HL-60/S4 treated with retinoic acid at 250 ng/mL for 4 days and 3 days (cell line): ENCODE data around the gene WDFY3.
"Not testable (repeated sequence)": the region's sequence is repeated elsewhere in the genome, so short reads cannot be mapped to it uniquely, and the experiment has no call there.

Experiments used
- in situ Hi-C: fragments of 300-500 bp; cut with MboI; formaldehyde crosslinking; loops from 2 replicates; pipeline ENCODE4 v1.7.0; 2022; ENCODE audit warnings: low sequenced_read_pairs

WDFY3 gene

DNA sequence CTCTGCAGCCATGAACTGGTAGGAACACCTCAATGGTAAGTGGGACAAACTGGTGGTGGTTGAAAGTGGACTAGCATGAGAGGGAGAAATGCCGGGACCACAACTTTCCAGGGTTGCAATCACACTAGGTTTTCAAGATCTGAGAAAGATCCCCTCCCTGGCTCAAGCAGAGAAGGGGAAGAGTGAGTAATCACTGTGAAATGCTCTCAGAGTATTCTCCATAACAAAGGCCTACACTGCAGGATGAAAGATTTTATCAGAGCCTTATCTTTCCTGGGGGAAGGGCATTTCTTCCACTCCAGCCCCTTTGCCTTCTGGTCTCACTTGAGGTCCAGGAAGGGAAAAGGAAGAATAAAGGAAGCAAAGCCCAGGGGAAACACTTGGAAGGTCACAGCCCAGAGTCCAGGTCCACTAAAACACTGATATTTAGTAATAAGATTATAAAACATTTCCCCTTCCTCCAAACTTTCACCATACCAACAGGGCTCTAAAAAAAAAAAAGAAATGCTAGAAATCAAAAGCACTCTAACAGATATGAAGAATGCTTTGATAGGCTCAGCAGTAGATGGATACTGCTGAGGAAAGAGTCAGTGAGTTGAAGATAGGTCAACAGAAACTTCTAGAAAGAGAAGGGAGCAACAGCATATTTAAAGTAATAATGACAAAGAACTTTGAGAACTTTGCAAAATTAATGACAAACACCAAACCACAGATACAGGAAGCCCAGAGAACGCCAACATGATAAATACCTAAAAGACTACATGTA, 95.9 kb downstream of the WDFY3 start:
- in situ Hi-C loops: no loop called here

DNA sequence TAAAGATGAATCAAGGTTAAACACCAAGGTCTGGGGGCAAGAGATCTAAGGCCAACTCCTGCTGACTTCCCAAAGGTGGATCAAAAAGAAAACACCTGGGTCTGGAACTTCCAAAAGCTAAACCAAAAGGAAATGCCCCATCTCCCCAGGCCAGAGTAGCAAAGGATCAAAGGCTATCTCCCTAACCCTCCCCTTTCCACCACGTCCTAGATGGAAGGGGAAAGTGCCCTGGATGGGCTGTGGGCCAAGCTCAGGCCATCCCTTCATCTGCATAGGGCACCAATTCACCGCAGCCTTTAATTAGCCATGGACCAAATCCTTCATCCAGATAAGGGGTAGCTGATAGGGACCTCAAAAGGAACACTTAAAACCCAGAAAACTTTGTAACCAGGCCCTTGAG, 100.2 kb downstream of the WDFY3 start:
- in situ Hi-C loops: no loop called here

DNA sequence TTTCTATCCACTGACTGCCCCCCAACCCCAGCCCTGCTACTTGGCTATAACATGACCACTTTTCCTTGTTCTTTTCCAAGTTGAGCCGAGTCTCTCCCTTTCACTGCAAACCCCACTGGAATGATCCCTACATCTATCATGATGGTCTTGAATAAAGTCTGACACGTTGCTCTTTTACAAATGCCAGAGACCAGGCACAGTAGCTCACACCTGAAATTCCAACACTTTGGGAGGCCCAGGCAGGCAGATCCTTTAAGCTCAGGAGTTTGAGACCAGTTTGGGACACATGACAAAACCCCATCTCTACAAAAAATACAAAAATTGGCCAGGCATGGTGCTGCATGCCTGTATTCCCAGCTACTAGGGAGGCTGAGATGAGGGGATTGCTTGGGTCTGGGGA, 100.9 kb downstream of the WDFY3 start:
- in situ Hi-C loops: no loop called here

DNA sequence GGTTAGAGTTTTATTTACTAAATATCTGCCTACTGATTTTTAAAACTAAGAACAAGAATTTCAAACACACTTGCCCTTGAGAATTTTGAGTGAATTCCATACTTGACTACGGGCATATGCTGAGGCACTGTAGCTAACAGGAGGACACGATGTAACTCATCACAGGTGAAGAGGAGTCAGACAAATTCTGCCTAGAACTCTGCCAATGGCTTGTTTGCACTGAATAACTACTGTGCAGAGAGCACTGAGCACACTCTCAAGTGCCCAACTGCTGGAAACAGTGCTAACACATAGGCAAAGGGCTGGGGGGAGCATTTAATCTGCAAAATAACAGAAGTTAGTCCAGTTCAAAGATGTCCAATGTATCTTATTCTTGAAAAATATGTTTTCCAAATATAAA, 104.4 kb downstream of the WDFY3 start:
- in situ Hi-C loops: no loop called here

DNA sequence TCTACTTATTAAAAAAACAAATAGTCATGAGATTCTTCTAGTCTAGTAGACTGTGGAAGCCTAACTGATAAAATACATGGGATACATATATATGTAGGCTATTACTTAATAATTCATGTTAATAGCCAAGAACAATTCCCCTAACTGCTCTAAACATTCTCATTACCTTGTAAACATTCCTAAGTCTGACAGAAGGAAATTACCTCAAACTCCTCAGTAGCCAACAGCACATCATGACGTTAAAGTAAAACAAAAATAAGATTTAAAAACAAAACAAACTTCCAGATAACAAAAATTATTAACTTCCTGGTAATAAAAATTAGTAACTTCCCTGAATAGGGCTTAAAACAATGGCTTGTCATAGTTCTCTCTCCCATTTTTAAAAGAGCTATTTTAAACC, 109.2 kb downstream of the WDFY3 start:
- in situ Hi-C loops: no loop called here

DNA sequence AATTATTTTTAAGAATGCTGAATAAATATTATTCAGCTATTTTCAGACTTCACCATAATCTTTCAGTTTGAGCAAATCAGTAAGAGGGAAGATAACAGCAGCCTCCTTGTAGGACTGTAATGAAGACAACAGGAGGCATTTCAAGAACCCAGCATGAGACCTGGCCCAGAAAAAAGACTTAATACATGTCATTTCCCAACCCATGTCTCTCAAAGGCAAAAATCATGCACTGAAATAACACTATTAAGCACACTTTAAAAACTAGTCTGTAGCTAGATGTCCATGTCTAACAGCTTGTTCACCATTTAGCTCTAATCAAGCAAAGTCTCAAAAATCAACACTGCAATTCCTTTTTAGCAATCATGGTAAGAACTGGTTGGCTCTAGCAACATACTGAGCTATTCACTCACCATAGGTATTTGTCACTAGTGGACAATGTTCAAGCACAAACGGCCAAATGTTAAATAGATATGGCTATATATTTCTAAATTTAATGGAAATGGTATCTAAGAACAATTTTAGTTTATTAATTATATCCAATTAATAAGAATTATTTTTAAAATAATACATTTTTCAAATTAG, 109.9 kb downstream of the WDFY3 start:
- in situ Hi-C loops: no loop called here

DNA sequence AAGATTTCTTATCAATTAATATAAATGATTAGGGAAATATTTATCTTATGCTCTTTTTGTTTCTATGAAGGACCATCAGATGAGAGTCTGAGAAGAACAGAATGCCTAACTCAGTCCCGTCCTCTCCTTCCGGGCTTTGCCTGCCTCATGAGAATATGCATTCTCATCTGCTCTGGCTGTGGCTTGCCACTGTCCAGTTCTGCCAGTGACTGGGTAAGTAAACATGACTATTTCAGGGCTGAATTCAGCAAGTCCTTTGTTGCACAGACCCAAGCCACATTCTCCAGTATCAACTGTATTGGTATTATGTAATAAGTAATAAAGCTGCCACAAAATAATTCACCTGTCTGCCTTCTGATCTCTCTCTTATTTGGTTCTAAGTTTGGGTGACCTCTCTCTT, 110.7 kb downstream of the WDFY3 start:
- in situ Hi-C loops: no loop called here

DNA sequence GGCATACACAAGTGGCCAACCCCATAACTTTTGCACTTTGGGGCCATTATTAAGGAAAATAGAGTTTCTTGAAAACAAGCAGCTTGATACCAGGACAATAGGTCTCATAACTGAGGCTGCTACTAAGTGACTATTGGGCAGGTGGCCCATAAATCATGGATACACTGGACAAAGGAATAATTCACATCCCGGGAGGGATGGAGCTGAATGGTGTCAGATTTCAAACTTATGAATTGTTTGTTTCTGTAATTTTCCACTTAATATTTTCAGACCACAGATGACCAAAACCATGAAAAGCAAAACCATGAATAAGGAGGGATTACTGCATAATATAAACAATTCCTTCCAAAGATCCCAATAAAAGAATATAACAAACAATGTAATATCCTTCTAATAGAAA, 114.4 kb downstream of the WDFY3 start:
- in situ Hi-C loops: no loop called here

DNA sequence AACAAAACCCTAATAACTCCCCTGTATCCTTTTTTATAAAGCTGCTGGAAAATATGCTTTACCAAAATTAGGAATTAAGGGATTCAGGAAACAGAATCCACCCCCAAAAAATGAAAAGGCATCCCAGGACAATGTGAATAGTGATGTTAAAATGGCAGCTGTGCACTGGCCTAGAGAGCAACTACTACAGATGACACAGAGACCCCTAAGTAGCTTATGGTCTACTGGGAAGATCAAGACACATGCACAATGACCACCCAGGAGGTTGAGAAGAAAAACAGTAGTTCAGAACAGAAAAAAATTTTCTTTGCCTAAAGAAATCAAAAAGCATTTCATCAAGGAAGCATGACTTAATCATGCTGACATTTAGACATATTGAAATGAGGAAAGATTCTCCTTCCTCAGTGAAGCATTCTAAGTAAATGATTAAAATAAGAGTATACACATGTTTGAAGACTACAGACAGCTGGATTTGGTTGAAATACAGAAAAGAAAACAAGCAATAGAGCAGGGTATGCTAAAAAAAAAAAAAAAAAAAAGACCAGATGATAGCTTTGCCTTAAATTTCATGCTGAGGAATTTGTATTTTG, 117.3 kb downstream of the WDFY3 start:
- in situ Hi-C loops: no loop called here

DNA sequence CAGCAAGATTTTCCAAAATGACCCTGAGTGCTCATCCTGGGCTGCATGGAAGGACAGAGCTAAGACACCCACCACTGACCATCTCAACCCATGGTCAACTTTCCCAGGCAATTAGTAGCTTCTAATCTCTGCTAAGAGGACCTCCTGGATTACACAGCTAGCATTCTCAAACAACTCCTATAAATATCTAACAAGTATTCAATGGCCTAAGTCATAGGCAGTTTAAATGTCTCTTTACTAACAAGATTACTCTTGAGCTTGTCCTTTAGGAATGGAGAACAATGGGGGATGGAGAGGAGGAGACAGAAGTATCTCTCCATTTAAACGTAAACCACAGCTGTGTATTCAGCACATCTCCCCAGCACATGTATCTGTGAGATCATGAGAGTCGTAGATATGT, 118.1 kb downstream of the WDFY3 start:
- in situ Hi-C loops: no loop called here

DNA sequence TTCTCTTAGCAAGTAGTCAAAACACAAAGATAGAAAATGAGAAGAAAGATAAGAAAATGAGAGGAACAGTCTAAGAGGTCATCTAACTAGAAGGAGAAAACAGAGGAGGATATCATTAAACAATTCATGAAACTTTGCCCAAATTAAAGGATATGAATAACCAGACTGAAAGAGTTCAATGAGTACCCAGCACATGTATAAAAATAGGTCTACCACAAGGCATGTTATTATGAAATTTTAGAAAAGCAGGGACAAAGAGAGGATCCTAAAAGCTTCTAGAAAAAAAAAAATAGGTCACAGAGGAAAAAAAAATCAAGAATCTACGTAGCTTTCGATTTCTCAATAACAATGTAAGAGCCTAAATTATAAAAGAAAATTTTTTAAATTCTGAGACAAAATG, 118.5 kb downstream of the WDFY3 start:
- in situ Hi-C loops: no loop called here

DNA sequence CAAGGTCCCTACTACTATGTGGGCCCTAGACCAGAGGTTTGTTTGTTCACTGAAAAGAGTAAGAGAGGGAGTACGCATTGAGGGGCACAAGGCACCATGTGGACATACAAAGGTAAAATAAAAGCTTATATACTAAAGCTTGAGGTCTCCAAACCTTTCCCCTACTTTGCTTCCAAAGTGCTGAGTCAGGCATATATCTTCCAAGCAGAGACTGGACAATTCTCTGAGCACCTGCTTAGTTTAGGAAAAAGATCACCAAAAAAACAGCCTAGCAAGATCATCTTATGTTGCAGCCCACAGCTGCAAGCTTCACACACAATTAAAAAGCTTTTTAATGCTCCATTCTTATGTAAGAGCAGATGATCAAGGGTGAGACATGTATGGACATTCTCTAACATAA, 119.5 kb downstream of the WDFY3 start:
- in situ Hi-C loops: no loop called here

DNA sequence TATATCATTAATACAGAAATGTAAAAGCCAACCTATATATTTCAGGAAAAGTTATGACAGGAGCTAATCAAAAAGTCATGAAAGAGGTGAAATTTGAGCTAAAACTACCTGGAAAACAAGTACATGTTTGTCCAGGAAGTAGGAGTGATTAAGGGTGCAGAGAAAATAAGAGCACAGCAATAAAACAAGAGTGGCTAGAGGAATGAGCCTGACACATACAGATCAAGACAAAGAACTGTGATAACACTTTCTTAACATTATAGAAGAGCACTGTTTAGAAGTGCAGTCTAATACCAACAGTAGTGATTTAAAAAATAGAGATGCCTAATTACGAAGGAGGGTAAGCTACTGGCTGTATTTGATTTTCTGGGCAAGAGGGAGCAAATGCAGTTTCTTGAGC, 125.1 kb downstream of the WDFY3 start:
- in situ Hi-C loops: no loop called here

DNA sequence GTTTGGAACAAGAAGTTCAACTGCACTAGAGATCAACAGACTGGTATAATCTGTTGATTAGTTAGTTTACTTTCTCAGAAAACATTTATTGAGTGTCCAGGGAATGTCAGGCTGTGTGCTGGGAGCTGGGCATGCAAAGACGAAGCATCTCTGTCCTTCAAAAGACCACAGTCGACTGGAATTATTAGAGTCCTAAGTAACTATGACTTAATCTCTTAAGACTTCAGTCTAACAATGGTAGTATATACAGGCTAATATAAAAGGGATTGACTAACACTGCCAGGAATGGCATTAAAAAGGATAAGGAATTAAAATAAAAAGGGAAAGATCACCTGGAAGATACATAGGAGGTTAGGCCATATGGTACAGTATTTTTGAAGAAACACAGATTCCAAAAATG, 128.7 kb downstream of the WDFY3 start:
- in situ Hi-C loops: no loop called here

DNA sequence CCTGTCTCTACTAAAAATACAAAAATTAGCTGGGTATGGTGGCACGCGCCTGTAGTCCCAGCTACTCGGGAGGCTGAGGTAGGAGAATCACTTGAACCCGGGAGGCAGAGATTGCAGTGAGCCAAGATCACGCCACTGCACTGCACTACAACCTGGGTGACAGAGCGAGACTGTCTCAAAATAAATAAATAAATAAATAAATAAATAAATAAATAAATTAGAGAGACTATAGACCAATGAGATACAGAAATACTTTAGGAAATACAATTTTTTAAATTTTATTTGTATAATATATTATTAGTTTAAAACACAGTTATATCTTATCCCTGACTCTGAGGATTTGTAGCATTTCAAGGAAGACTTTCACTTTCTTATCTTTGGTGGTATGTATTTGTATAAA, 136.9 kb downstream of the WDFY3 start:
- in situ Hi-C loops: not testable (repeated sequence)

DNA sequence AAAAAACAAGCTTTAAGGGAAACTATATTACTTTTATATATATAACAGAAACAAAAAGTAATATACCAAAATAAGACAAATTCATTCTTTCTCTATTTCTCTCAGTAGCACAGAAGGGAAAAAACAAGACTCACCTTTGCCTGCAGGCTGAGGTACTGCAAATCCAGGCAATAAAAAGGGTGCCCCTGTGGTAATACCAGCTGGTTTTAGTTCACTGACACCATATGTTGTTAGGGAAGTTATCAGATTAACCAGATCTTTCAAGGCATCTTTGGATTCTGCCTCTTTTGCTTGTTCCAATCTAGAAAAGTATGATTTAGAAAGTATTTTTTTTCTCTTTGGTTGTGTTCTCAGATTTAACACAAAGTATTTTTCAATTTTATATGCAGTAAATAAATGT, 139.8 kb downstream of the WDFY3 start:
- in situ Hi-C loops: no loop called here

DNA sequence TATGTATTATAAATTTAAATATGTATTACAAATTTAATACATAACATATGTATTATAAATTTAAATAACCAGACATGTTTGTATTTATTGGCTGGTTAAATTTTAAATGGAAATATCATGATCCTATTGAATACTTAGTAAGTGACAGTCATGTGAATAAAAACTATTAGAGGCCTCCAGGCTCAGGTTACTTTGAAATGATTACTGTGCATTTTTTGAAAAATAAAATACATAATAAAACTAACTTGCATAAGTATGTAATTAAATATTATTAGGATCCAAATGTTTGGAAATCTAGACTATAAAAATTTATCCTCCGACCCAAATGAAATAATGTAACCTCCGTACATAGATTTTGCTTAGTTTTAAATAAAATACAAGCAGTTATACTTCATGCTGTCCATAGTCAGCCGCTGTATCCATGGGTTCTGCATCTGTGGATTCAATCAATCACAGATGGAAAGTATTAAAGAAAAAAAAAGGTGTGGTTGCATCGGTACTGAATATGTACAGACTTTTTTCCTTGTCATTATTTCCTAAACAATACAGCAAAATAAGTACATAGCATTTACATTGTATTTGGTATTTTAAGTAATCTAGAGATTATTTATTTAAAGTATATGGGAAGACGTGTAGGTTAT, 140.7 kb downstream of the WDFY3 start:
- in situ Hi-C loops: no loop called here

DNA sequence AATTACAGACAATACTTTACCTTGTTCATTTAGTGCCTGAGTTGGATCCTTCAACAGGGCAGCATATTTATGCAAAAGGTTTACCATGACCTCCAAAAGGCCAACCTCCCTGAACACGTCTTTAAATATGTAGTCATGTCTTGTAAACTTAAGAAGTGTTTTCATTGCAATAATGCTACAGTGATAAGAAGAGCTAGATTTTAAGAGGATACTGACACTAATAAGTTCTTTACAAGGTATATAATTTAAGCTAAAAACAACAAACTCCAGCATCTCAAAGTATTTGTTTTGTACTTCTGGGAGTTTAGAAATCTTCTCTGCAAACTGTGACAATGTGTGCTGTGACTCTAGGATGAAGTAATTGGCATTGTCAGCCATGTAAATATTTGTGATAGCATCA, 145.4 kb downstream of the WDFY3 start:
- in situ Hi-C loops: no loop called here

DNA sequence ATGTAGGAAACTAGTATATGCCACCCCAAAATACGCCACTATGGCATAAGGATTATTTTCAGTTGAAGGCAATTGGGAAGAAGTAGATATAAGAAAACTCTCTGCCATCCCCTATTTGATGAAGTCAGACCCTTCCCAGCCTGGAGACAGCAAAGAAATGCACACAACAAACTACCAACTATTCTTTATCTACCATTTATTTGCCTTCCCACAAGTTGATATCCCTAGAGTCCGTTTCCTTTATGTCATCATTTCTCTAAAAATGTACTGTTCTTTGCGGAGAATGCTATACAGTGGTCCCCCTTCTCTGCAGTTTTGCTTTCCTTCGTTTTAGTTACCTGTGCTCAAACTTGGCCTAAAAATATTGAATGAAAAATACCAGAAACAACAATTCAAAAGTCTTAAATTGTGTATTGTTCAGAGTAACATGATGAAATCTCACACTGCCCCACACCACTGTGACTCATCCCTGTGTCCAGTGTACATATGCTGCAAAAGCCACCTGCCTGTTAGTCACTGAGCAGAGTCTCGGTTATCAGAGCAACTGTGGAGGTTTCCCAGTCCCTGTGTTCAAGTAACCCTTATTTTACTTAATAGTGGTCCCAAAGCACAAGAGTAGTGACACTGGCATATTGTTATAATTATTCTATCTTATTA, 152.3 kb downstream of the WDFY3 start:
- in situ Hi-C loops: no loop called here

DNA sequence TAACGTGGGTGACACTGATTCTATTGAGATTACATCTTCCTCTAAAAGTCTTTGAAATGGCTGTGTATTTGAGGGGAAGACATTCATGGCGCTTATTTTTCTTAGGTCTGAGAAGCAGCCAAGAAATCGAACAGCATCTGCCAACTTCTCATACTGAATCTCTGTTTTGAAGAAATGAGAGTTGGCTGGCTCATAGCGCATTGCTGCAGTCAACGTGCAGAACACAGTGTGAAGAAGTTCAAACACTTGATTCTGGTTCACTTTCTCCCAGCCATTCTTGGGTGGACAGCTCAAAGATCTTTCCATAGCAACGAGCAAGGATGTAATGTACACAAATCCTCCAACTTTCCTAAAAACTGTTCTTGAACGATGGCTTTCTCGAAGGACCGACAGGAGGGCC, 156.5 kb downstream of the WDFY3 start:
- in situ Hi-C loops: no loop called here

DNA sequence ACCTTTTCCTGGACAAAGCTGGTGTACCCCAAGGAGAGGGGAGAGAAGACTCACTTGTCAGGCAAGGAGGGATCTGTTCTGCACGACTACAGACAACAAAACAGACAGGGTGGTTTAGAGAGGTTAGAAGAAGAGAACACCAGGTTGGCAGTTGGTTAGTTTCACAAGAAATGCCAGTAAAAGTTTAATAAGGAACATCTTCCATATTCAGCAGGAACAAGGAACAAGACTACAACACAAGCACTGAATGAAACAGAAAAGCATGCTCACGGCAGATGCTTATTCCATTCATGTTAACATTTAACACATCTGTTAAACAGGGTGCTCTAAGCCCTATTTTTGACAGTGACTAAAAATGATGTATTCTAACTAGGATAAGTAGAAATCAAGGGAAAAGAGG, 158.2 kb downstream of the WDFY3 start:
- in situ Hi-C loops: no loop called here

DNA sequence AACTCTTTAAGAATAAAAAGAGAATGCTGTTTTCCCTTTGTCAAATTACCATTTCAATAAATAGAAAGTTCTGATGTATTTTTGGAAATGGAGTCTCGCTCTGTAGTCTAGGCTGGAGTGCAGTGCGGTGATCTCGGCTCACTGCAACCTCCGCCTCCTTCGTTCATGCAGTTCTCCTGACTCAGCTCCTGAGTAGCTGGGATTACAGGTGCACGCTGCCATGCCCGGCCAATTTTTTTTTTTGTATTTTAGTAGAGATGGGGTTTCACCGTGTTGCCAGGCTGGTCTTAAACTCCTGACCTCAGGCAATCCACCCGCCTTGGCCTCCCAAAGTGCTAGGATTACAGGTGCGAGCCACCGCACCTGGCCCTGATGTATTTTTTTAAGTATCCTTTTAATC, 159.9 kb downstream of the WDFY3 start:
- in situ Hi-C loops: not testable (repeated sequence)
